Brain microvascular endothelial cell (primary cell): ENCODE measurements around the gene C1QTNF3.

Source experiments
- DNase-seq: peaks from one replicate; pipeline ENCODE4 v3.0.0-alpha.2; 2020
- H3K27ac ChIP-seq: fragments of 250-450 bp; sonication (Bioruptor Pico); 2 replicates; pipeline ENCODE4 v1.5.1; 2020; ENCODE audit warnings: mild to moderate bottlenecking, moderate library complexity
- H3K27me3 ChIP-seq: fragments of 250-450 bp; sonication (Bioruptor Pico); replicated peaks from 2 replicates; pipeline ENCODE4 v1.5.1; 2020; ENCODE audit warnings: mild to moderate bottlenecking
- H3K36me3 ChIP-seq: fragments of 250-450 bp; sonication (Bioruptor Pico); replicated peaks from 2 replicates; pipeline ENCODE4 v1.5.1; 2020; ENCODE audit warnings: mild to moderate bottlenecking
- H3K4me3 ChIP-seq: 2 replicates; pipeline ENCODE4 v1.5.1; 2011; ENCODE audit warnings: low read depth, mild to moderate bottlenecking, control low read depth, low read length, moderate library complexity
- in situ Hi-C: cut with HindIII; loops from 2 replicates; pipeline ENCODE4 v1.10.0; 2017; ENCODE audit warnings: low sequenced_read_pairs, low pct_ligation_motif_present
- TF ChIP-seq, protein P1 (sequence below): IDR thresholded peaks from 2 replicates; pipeline ENCODE4 v1.5.1; 2011; ENCODE audit warnings: low read depth, mild to moderate bottlenecking, moderate library complexity, low read length, control low read depth, inconsistent platforms; ENCODE audit errors: missing control alignments

The C1QTNF3 gene

GRCh38 chr5:33968211-33969005 lies 74.6 kb downstream of the C1QTNF3 start:
- in situ Hi-C loops = no loop called here
- no peak for DNase-seq
- Histone ChIP-seq H3K36me3 (no peaks in the 10 kb centered on the region), H3K27me3 (no peaks in the 10 kb centered on the region), H3K27ac (no peak overlapping the region), H3K4me3 (no peak overlapping the region)
- TF ChIP-seq, protein P1, sequence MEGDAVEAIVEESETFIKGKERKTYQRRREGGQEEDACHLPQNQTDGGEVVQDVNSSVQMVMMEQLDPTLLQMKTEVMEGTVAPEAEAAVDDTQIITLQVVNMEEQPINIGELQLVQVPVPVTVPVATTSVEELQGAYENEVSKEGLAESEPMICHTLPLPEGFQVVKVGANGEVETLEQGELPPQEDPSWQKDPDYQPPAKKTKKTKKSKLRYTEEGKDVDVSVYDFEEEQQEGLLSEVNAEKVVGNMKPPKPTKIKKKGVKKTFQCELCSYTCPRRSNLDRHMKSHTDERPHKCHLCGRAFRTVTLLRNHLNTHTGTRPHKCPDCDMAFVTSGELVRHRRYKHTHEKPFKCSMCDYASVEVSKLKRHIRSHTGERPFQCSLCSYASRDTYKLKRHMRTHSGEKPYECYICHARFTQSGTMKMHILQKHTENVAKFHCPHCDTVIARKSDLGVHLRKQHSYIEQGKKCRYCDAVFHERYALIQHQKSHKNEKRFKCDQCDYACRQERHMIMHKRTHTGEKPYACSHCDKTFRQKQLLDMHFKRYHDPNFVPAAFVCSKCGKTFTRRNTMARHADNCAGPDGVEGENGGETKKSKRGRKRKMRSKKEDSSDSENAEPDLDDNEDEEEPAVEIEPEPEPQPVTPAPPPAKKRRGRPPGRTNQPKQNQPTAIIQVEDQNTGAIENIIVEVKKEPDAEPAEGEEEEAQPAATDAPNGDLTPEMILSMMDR = no peak
